B cell (primary cell): Measurements from ENCODE around the gene LCT. TPM values are rescaled to one million over a fixed set of nuclear protein-coding genes. Genes with fewer than 3 reads are reported as not detected.
A peak's percentile ranks its signal among the peaks of the same experiment; 100 is the strongest.

Source experiments
- ATAC-seq: fragments of 200-7000 bp; cut with Tn5 transposase; one replicate; pipeline ENCODE4 v1.10.0; 2021; ENCODE audit warnings: low read depth, mild to moderate bottlenecking, moderate number of reproducible peaks, moderate library complexity
- CTCF ChIA-PET: fragments of 350-600 bp; sonication (Branson Sonifier 250); formaldehyde crosslinking; loops from one replicate; lab custom pipeline; 2021; ENCODE audit warnings: antibody characterized with exemption, inconsistent platforms; lab: Charles Lee
- POLR2A ChIA-PET: fragments of 350-600 bp; sonication (Branson Sonifier 250); formaldehyde crosslinking; loops from one replicate; lab custom pipeline; 2021; ENCODE audit warnings: antibody characterized with exemption; lab: Charles Lee
- DNase-seq: peaks from one replicate; pipeline ENCODE4 v3.0.0; 2013
- H2AFZ ChIP-seq: 2 replicates; pipeline ENCODE4 v1.6.1; 2012; ENCODE audit warnings: mild to moderate bottlenecking, low read depth, low read length; ENCODE audit not compliant: insufficient read depth, poor library complexity, severe bottlenecking
- H3K27ac ChIP-seq, 2 donors: 1 replicate in 1 of 2; 2 replicates in 1 of 2; pipeline ENCODE4 v1.5.1; 2012 to 2013; ENCODE audit warnings: low read length in 2 of 2, mild to moderate bottlenecking in 2 of 2, moderate library complexity in 1 of 2
- H3K27me3 ChIP-seq, 4 experiments: fragments of 200-600 bp in 1 of 4; sonication (generic) in 1 of 4; replicated peaks in 1 of 4; 1 replicate in 2 of 4; 2 replicates in 2 of 4; pipeline versions ENCODE4 v1.6.1 to v1.7.0; 2013 to 2016; ENCODE audit warnings: low read length in 3 of 4, mild to moderate bottlenecking in 2 of 4, mixed read lengths in 1 of 4, moderate library complexity in 1 of 4; ENCODE audit not compliant: insufficient read depth in 4 of 4, control insufficient read depth in 3 of 4; ENCODE audit errors: control extremely low read depth in 1 of 4
- H3K36me3 ChIP-seq, 2 experiments: replicated peaks in 1 of 2; 1 replicate in 1 of 2; 2 replicates in 1 of 2; pipeline versions ENCODE4 v1.6.1 to v1.7.1; 2013; ENCODE audit warnings: low read length in 1 of 2; ENCODE audit not compliant: insufficient read depth in 2 of 2, control insufficient read depth in 1 of 2; ENCODE audit errors: control extremely low read depth in 1 of 2, extremely low read depth in 1 of 2
- H3K4me1 ChIP-seq, 2 donors: fragments of 200-600 bp in 1 of 2; sonication (generic) in 1 of 2; 1 replicate in 1 of 2; 2 replicates in 1 of 2; pipeline versions ENCODE4 v1.5.1 to v1.6.1; 2013 to 2017; ENCODE audit warnings: low read length in 2 of 2; ENCODE audit not compliant: control insufficient read depth in 2 of 2, insufficient read depth in 2 of 2
- H3K4me2 ChIP-seq: replicated peaks from 2 replicates; pipeline ENCODE3; 2012; ENCODE audit warnings: mild to moderate bottlenecking, low read depth, low read length; ENCODE audit not compliant: poor library complexity, severe bottlenecking
- H3K4me3 ChIP-seq, 5 experiments: fragments of 200-600 bp in 1 of 5; sonication (generic) in 1 of 5; 1 replicate in 3 of 5; 2 replicates in 2 of 5; pipeline versions ENCODE4 v1.5.1 to v1.7.0; 2011 to 2016; ENCODE audit warnings: low read length in 4 of 5, mild to moderate bottlenecking in 4 of 5, low read depth in 2 of 5, control low read depth in 1 of 5, moderate library complexity in 1 of 5; ENCODE audit not compliant: insufficient read depth in 1 of 5; ENCODE audit errors: control extremely low read depth in 1 of 5, extremely low read depth in 1 of 5
- H3K79me2 ChIP-seq: fragments of 200-600 bp; sonication (generic); one replicate; pipeline ENCODE4 v1.6.0; 2016; ENCODE audit warnings: low read length; ENCODE audit not compliant: control insufficient read depth, insufficient read depth
- H3K9ac ChIP-seq: fragments of 200-600 bp; sonication (generic); 2 replicates; pipeline ENCODE4 v1.6.1; 2017; ENCODE audit warnings: mild to moderate bottlenecking, low read length, moderate library complexity
- H3K9me3 ChIP-seq, 3 donors: one replicate each; pipeline versions ENCODE4 v1.6.1 to v1.7.1; 2013; ENCODE audit warnings: low read length in 2 of 3; ENCODE audit not compliant: control insufficient read depth in 2 of 3, insufficient read depth in 1 of 3; ENCODE audit errors: control extremely low read depth in 1 of 3
- H4K20me1 ChIP-seq: 2 replicates; pipeline ENCODE4 v1.6.0; 2012; ENCODE audit warnings: mild to moderate bottlenecking, low read length; ENCODE audit not compliant: insufficient read depth, control insufficient read depth, poor library complexity, severe bottlenecking
- H3K27ac Mint-ChIP-seq: one replicate; pipeline ENCODE4 v1.8.0; 2021; ENCODE audit warnings: mixed read lengths
- H3K27me3 Mint-ChIP-seq: one replicate; pipeline ENCODE4 v1.8.0; 2021; ENCODE audit warnings: mixed read lengths
- H3K4me1 Mint-ChIP-seq: one replicate; pipeline ENCODE4 v1.8.0; 2021; ENCODE audit warnings: mixed read lengths
- H3K4me3 Mint-ChIP-seq: one replicate; pipeline ENCODE4 v1.8.0; 2021; ENCODE audit warnings: mixed read lengths
- H3K9me3 Mint-ChIP-seq: one replicate; pipeline ENCODE4 v1.8.0; 2022; ENCODE audit warnings: mixed read lengths; ENCODE audit not compliant: insufficient read depth
- CTCF ChIP-seq: fragments of 200-600 bp; IDR thresholded peaks from one replicate; pipeline ENCODE4 v1.8.0; 2022; ENCODE audit warnings: antibody characterized with exemption, mild to moderate bottlenecking
- EZH2 ChIP-seq: IDR thresholded peaks from 2 replicates; pipeline ENCODE4 v1.6.1; 2012; ENCODE audit warnings: borderline replicate concordance, low read depth, mild to moderate bottlenecking, moderate library complexity, low read length; ENCODE audit not compliant: insufficient read depth, poor library complexity, severe bottlenecking
- whole genome bisulfite sequencing: methylation state at CpG from one replicate; pipeline ENCODE4 v1.1.5; 2013; ENCODE audit warnings: missing lambda C conversion rate; ENCODE audit not compliant: insufficient coverage; 5-methylcytosine and 5-hydroxymethylcytosine counted together
- intact Hi-C: fragments of 100-400 bp; cut with micrococcal nuclease; formaldehyde crosslinking; loops from one replicate; pipeline ENCODE4 v1.10.0; 2022
- polyA plus RNA-seq: library from polyadenylated mRNA; depleted of rRNA; stranded (reverse); fragments of >200 nt; gene quantifications from 2 replicates; pipeline ENCODE4 v1.2.3, GENCODE V29; 2012
- total RNA-seq, 2 donors: library from RNA; stranded (reverse); fragments of 120-200 nt in 1 of 2; gene quantifications; 1 replicate in 1 of 2; 2 replicates in 1 of 2; pipeline versions ENCODE4 v1.2.3 to v1.2.4, GENCODE V29; 2013 to 2022

LCT gene
- total and polyA plus RNA-seq, 2 donors (not counting 1 experiment from before 2014, with no cell fraction given) = 0.03 to 0.07 TPM

- peaks cover 13% of the 10 kb centered on the region for H3K4me1 Mint-ChIP-seq
- H3K4me3 Mint-ChIP-seq = no peak overlapping the region
- H3K27me3 Mint-ChIP-seq = no peaks in the 10 kb centered on the region
- Histone ChIP-seq H3K4me3 (no peak overlapping the region), H3K27ac (no peak overlapping the region), H3K36me3 (no peaks in the 10 kb centered on the region), H3K9me3 (peaks cover 3 to 22% (median 16%) of the 10 kb centered on the region in 3 donors), H3K4me1 (peaks cover 0 to 8% of the 10 kb centered on the region in 2 donors), H3K79me2 (no peaks in the 10 kb centered on the region), H3K27me3 (no peaks in the 10 kb centered on the region), H4K20me1 (no peaks in the 10 kb centered on the region), H3K4me2 (no peak overlapping the region), H3K9ac (no peak overlapping the region), H2AFZ (peak overlapping the region; percentile 52)
- peak; percentile 78 for ATAC-seq
- DNase-seq = peak; percentile 78
- peaks cover 7% of the 10 kb centered on the region for H3K9me3 Mint-ChIP-seq
- intact Hi-C loops = loop anchor here (1.0 to 5.0 kb wide), 2 partner anchors 795 to 808 kb away; no protein-coding TSS in a partner anchor
- ChIA-PET CTCF (interaction anchor here (0.6 to 3.2 kb wide), 28 partner anchors 8 to 809 kb away, joined by 3 to 35 read pairs (median 6); no protein-coding TSS in a partner anchor), POLR2A (no interaction called here)
- TF ChIP-seq EZH2 (no peak), CTCF (peak; percentile 90)
- 64% methylated on average over 12 of the region's 22 CpGs for WGBS
- H3K27ac Mint-ChIP-seq = no peak overlapping the region
Measured at GRCh38 chr2:135797497-135798274, 39.3 kb downstream of the LCT start.

GRCh38 chr2:135796606-135797005, 40.4 kb downstream of the LCT start:
- Histone ChIP-seq H3K9ac (no peak overlapping the region), H3K4me3 (no peak overlapping the region), H3K27me3 (no peaks in the 10 kb centered on the region), H3K9me3 (peaks cover 0 to 22% (median 16%) of the 10 kb centered on the region in 3 donors), H4K20me1 (no peaks in the 10 kb centered on the region), H3K79me2 (no peaks in the 10 kb centered on the region), H3K4me1 (peaks cover 0 to 8% of the 10 kb centered on the region in 2 donors), H3K4me2 (no peak overlapping the region), H3K27ac (no peak overlapping the region), H2AFZ (no peak overlapping the region), H3K36me3 (no peaks in the 10 kb centered on the region)
- peaks cover 20% of the 10 kb centered on the region for H3K4me1 Mint-ChIP-seq
- H3K27me3 Mint-ChIP-seq = no peaks in the 10 kb centered on the region
- H3K4me3 Mint-ChIP-seq = no peak overlapping the region
- 100% methylated on average over 7 of the region's 8 CpGs for WGBS
- intact Hi-C loops = loop anchor here (1.0 to 5.0 kb wide), 2 partner anchors 794 to 807 kb away; no protein-coding TSS in a partner anchor
- no peak overlapping the region for H3K27ac Mint-ChIP-seq
- DNase-seq (no peak), ATAC-seq (no peak)
- H3K9me3 Mint-ChIP-seq = peaks cover 3% of the 10 kb centered on the region
- ChIA-PET POLR2A (interaction anchor here (0.6 kb wide), 1 partner anchor 13 kb away, joined by 4 read pairs; no protein-coding TSS in a partner anchor), CTCF (interaction anchor here (0.5 to 3.2 kb wide), 21 partner anchors 9 to 846 kb away, joined by 3 to 35 read pairs (median 4); no protein-coding TSS in a partner anchor)
- TF ChIP-seq EZH2 (no peak), CTCF (no peak)
